ENCODE results near the gene PRTFDC1.

PRTFDC1 gene

GRCh38 chr10:24915304-24915703 lies 37.1 kb downstream of the PRTFDC1 start:
- no peak for TF ChIP-seq CTCF (IDR thresholded peaks at IDR 0.05; ENCODE audit: insufficient read depth, low read depth, low read length, missing control alignments)
- H3K4me3 ChIP-seq (ENCODE audit: low read depth, low read length): no peak overlapping the region
- DNase-seq (ENCODE audit: low read depth): no peak

DNA sequence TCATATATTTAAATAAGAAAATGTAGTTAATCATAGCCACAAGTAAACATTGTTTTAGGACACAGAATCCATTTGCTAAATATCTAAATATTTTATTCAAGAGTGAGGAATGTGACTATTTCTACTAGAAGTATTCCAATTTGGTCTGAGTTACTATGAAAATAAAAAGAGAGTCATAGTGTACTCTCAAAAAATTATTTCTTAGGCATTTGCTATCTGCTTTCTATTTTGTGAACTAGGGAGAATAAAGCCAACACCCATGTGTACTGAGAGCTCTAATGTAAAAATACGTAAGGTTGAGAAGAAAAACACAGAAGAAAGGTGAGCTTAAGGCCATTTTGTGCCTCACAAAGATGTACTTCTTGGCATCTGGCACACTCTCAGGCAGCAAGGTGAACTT lies 38.3 kb downstream of the PRTFDC1 start:
- no peak overlapping the region for H3K4me3 ChIP-seq (ENCODE audit: low read depth, low read length)
- no peak for TF ChIP-seq CTCF (IDR thresholded peaks at IDR 0.05; ENCODE audit: insufficient read depth, low read depth, low read length, missing control alignments)
- DNase-seq (ENCODE audit: low read depth): no peak

DNA sequence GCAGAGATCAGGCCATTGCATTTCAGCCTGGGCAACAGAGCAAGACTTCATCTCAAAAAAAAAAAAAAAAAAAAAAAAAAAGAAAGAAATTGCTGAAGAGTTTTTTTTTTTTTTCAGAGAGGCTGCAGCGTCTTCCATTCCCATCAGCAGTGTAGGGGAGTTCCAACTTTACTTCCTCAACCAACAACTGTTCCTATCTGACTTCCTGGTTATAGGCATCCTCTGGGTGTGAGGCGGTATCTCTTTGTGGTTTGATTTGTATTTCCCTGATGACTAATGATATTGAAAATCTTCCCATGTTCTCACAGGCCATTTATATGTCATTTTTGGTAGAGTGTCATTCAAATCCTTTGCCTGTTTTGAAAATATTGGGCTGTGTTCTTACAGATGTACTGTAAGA lies 40.2 kb downstream of the PRTFDC1 start:
- no peak overlapping the region for H3K4me3 ChIP-seq (ENCODE audit: low read depth, low read length)
- DNase-seq (ENCODE audit: low read depth): no peak
- TF ChIP-seq CTCF (IDR thresholded peaks at IDR 0.05; ENCODE audit: insufficient read depth, low read depth, low read length, missing control alignments): no peak

- DNase-seq (ENCODE audit: low read depth): no peak
- no peak for TF ChIP-seq CTCF (IDR thresholded peaks at IDR 0.05; ENCODE audit: insufficient read depth, low read depth, low read length, missing control alignments)
- H3K4me3 ChIP-seq (ENCODE audit: low read depth, low read length): no peak overlapping the region
These were observed 41.4 kb downstream of the PRTFDC1 start for GRCh38 chr10:24911029-24911428.

GRCh38 chr10:24910574-24910973 lies 41.8 kb downstream of the PRTFDC1 start:
- no peak for TF ChIP-seq CTCF (IDR thresholded peaks at IDR 0.05; ENCODE audit: insufficient read depth, low read depth, low read length, missing control alignments)
- H3K4me3 ChIP-seq (ENCODE audit: low read depth, low read length): no peak overlapping the region
- DNase-seq (ENCODE audit: low read depth): no peak

DNA sequence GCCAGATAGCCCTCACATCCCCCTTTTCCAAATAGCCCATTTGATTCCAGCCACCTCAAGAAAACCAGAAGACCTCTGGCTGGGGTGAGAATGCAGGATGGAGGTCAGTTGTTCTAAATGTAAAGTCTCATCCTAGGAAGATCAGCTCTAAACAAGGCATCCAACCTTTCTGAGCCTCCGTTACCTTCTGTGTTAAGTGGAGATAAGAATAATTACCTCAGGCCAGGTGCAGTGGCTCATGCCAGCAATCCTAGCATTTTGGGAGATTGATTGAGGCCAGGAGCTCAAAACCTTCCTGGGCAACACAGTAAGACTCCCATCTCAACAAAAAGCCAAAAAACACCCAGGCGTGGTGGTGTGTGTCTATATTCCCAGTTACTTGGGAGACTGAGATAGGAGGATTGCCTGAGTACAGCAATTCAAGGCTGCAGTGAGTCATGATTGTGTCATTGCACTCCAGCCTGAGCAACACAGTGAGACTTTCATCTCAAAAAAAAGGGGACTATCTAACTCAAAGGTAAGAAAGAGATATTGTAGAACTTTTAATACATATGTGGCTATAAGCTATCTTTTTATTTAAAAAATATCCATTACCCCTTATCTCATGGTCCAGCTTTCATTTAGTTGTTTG lies 43.5 kb downstream of the PRTFDC1 start:
- H3K4me3 ChIP-seq (ENCODE audit: low read depth, low read length): no peak overlapping the region
- TF ChIP-seq CTCF (IDR thresholded peaks at IDR 0.05; ENCODE audit: insufficient read depth, low read depth, low read length, missing control alignments): no peak
- DNase-seq (ENCODE audit: low read depth): no peak

DNA sequence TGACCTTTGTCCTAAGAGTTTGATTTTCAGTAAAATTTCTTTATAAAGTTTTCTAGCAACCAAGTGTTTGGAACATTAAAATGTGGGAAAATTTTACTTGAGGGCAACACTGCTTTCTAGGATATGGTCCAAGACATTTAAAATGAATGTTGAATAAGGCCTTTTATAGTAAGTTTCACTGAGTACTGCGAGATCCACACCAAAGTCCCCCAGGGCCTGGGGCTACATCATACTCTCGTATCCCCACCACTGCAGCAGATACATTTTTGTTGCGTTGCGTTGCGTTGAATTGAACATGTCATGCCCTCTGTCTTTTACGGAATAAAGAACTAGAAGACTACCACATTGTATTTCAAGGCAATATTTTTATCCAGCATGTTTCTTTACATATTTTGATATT lies 44.5 kb downstream of the PRTFDC1 start:
- H3K4me3 ChIP-seq (ENCODE audit: low read depth, low read length): no peak overlapping the region
- DNase-seq (ENCODE audit: low read depth): no peak
- TF ChIP-seq CTCF (IDR thresholded peaks at IDR 0.05; ENCODE audit: insufficient read depth, low read depth, low read length, missing control alignments): no peak

All from GM12865 (cell line).